ENCODE measurements around the gene IL1RAP.

GRCh38 chr3:190531406-190531805 is 17.5 kb downstream of the IL1RAP start:
- TF ChIP-seq EZH2 (IDR thresholded peaks at IDR 0.05; ENCODE audit: insufficient read depth, poor library complexity, severe bottlenecking) (no peak), EZH2phosphoT487 (IDR thresholded peaks at IDR 0.05; ENCODE audit: insufficient read depth, low read depth) (no peak)

Measured in GM23248 (cell line).